PFSK-1 (cell line): Measurements from ENCODE around the gene ADM5.

Source experiments
- FOXP2 ChIP-seq: optimal IDR thresholded peaks from 2 replicates; pipeline ENCODE3; 2011; ENCODE audit warnings: borderline replicate concordance, control low read depth, inconsistent platforms; ENCODE audit not compliant: insufficient read depth; ENCODE audit errors: extremely low read length, extremely low read depth
- POLR2AphosphoS5 ChIP-seq: IDR thresholded peaks from 2 replicates; pipeline ENCODE4 v1.6.1; 2012; ENCODE audit warnings: low read depth, mild to moderate bottlenecking, control low read depth, low read length, moderate library complexity
- SIN3A ChIP-seq: IDR thresholded peaks from 2 replicates; pipeline ENCODE4 v1.6.1; 2012; ENCODE audit warnings: mild to moderate bottlenecking, low read length, moderate library complexity, borderline replicate concordance; ENCODE audit not compliant: insufficient read depth
- TAF1 ChIP-seq: IDR thresholded peaks from 2 replicates; pipeline ENCODE4 v1.6.1; 2012; ENCODE audit warnings: low read length, control low read depth, borderline replicate concordance; ENCODE audit not compliant: insufficient read depth
- TF ChIP-seq, protein P1 (sequence below), 2 experiments: IDR thresholded peaks; 2 replicates each; pipeline versions ENCODE4 v1.6.1 to v1.8.0; 2011 to 2012; ENCODE audit warnings: low read depth in 2 of 2, low read length in 2 of 2, control low read depth in 1 of 2, inconsistent platforms in 1 of 2, mild to moderate bottlenecking in 1 of 2, moderate library complexity in 1 of 2; ENCODE audit not compliant: insufficient read depth in 1 of 2

DNA sequence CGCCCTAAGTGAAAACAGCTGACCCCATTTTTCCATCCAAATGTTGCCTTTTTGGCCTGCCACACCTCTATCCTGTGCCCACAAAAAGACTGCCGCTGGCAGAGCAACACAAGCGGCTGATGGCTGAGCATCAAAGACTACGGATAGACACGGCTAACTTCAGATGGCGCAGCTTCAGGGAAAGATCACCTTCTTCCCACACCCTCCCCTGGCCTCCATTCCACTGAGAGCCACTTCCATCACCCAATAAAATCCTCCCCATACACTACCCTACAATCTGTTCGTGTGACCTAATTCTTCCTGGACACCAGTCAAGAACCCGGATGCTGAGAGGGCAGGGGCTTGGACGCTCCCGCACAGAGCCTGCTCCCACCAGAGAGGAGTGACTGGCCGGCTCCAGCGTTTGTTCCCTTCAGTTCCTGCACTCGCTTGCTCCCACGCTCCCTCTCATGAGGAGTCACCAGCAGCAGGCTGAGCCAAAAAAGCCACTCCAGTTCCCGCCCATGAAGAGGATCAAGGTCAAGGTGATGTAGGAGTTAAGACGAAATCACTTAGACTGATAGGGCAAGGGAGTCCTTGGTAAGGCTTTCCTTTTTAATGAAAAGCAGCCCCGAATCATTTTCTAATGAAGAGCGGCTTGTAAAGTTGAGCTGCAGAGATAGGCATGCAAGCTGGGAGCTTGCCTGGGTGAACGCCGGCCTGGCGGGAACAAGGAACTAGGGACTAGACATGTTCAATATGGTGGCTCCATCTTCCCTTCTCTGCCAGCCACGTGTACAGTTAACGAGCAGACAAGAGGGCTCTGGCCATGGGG lies 38.0 kb downstream of the ADM5 start:
- no peak for TF ChIP-seq TAF1
- no peak for TF ChIP-seq POLR2AphosphoS5
- TF ChIP-seq SIN3A, result no peak
- TF ChIP-seq, protein P1, sequence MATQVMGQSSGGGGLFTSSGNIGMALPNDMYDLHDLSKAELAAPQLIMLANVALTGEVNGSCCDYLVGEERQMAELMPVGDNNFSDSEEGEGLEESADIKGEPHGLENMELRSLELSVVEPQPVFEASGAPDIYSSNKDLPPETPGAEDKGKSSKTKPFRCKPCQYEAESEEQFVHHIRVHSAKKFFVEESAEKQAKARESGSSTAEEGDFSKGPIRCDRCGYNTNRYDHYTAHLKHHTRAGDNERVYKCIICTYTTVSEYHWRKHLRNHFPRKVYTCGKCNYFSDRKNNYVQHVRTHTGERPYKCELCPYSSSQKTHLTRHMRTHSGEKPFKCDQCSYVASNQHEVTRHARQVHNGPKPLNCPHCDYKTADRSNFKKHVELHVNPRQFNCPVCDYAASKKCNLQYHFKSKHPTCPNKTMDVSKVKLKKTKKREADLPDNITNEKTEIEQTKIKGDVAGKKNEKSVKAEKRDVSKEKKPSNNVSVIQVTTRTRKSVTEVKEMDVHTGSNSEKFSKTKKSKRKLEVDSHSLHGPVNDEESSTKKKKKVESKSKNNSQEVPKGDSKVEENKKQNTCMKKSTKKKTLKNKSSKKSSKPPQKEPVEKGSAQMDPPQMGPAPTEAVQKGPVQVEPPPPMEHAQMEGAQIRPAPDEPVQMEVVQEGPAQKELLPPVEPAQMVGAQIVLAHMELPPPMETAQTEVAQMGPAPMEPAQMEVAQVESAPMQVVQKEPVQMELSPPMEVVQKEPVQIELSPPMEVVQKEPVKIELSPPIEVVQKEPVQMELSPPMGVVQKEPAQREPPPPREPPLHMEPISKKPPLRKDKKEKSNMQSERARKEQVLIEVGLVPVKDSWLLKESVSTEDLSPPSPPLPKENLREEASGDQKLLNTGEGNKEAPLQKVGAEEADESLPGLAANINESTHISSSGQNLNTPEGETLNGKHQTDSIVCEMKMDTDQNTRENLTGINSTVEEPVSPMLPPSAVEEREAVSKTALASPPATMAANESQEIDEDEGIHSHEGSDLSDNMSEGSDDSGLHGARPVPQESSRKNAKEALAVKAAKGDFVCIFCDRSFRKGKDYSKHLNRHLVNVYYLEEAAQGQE (IDR thresholded peaks at IDR 0.05; ENCODE audit: insufficient read depth in 1 of 2, low read depth in 2 of 2, low read length in 2 of 2), result no peak
- no peak for TF ChIP-seq FOXP2
